Smooth muscle cell (in vitro differentiated cells): ENCODE data around the gene PLEKHG4. TPM values are rescaled to one million over a fixed set of nuclear protein-coding genes. Genes with fewer than 3 reads are reported as not detected.

Experiments
- DNase-seq: peaks from one replicate; lab custom pipeline; 2025; ENCODE audit not compliant: unreplicated experiment; lab: John Stamatoyannopoulos, UW
- H2AFZ ChIP-seq: fragments of 200-600 bp; sonication (generic); 2 replicates; pipeline ENCODE4 v1.6.0; 2016; ENCODE audit warnings: antibody characterized with exemption, low read depth, mild to moderate bottlenecking
- H3F3A ChIP-seq: fragments of 200-600 bp; sonication (generic); 2 replicates; pipeline ENCODE4 v1.6.0; 2017; ENCODE audit warnings: antibody characterized with exemption, low read depth
- H3K27ac ChIP-seq: fragments of 200-600 bp; sonication (generic); 2 replicates; pipeline ENCODE4 v1.5.1; 2016; ENCODE audit warnings: low read depth, mild to moderate bottlenecking
- H3K27me3 ChIP-seq: fragments of 200-600 bp; sonication (generic); 2 replicates; pipeline ENCODE4 v1.6.1; 2016; ENCODE audit warnings: low read depth, mild to moderate bottlenecking
- H3K36me3 ChIP-seq: fragments of 200-600 bp; sonication (generic); 2 replicates; pipeline ENCODE4 v1.5.1; 2016; ENCODE audit warnings: low read depth
- H3K4me1 ChIP-seq: fragments of 200-600 bp; sonication (generic); 2 replicates; pipeline ENCODE4 v1.5.1; 2016; ENCODE audit warnings: low read depth
- H3K4me2 ChIP-seq: fragments of 200-600 bp; sonication (generic); 2 replicates; pipeline ENCODE4 v1.6.0; 2016; ENCODE audit warnings: mild to moderate bottlenecking
- H3K4me3 ChIP-seq: fragments of 200-600 bp; sonication (generic); 2 replicates; pipeline ENCODE4 v1.5.1; 2016; ENCODE audit warnings: mild to moderate bottlenecking
- H3K79me2 ChIP-seq: fragments of 200-600 bp; sonication (generic); 2 replicates; pipeline ENCODE4 v1.6.0; 2016; ENCODE audit warnings: low read depth, mild to moderate bottlenecking
- H3K9ac ChIP-seq: fragments of 200-600 bp; sonication (generic); 2 replicates; pipeline ENCODE4 v1.6.0; 2016; ENCODE audit warnings: low read depth
- H3K9me3 ChIP-seq: fragments of 200-600 bp; sonication (generic); replicated peaks from 2 replicates; pipeline ENCODE4 v1.5.1; 2016; ENCODE audit warnings: low read depth
- H4K20me1 ChIP-seq: fragments of 200-600 bp; sonication (generic); 2 replicates; pipeline ENCODE4 v1.6.0; 2016; ENCODE audit warnings: low read depth
- WGBS: methylation state at CpG from one replicate; pipeline ENCODE4 v1.1.7; 2016; ENCODE audit warnings: low lambda C conversion rate; 5-methylcytosine and 5-hydroxymethylcytosine counted together
- polyA plus RNA-seq: library from polyadenylated mRNA; unstranded; fragments of >200 nt; fragmentation: Nextera tagmentation; extraction: Ambion mirVana; gene quantifications from 2 replicates; pipeline ENCODE4 v1.2.1, GENCODE V29; 2016
- total RNA-seq: library from RNA; depleted of rRNA; stranded (reverse); fragments of >200 nt; gene quantifications from 2 replicates; pipeline ENCODE4 v1.2.3, GENCODE V29; 2014
- TF ChIP-seq, protein P1 (sequence below): fragments of 200-600 bp; sonication (generic); IDR thresholded peaks from 2 replicates; pipeline ENCODE4 v1.5.1; 2017; ENCODE audit warnings: borderline replicate concordance, mild to moderate bottlenecking, antibody characterized with exemption; ENCODE audit not compliant: insufficient read depth, poor library complexity, severe bottlenecking

PLEKHG4 gene
- total and polyA plus RNA-seq, 2 experiments from 2014 or later = 2.7 to 27.0 TPM

DNA sequence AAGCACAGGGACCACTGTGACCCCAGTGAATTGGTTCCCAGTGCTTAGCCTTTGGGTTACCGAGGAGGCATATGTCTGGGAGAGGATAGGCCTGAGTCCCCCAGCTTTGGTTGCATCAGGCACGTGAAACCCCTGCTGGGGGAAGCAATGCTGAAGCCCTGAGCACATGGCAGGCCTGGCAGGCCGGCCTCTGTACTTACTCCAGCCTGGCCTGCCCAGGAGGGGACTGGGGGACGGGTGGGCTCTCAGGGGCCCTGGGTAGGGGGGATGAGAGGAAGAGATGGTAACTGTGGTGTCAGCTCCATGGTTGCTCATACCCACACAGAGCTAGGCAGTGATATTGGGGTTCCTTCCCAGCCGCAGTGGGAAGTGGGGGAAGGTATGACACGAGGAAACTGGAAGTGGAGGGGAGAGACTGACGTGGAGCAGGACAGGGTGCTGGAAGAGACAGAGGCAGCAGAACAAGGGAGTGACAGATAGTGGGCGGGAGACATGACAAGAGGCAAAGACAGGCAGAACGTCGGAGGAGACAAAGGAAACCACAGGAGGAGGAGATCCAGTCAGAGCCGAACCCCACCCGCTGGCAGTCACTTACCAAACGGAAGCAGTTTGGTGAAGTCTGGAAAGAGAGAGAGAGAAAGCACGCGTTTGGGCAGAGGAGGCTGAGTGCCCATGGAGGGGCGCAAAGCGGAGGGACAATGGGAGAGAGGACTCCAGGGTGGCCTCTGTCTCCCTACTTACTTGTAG, 43.3 kb upstream of the PLEKHG4 start:
- Histone ChIP-seq H3K9ac (no peak overlapping the region), H3K27ac (no peak overlapping the region), H4K20me1 (no peaks in the 10 kb centered on the region), H3K36me3 (no peaks in the 10 kb centered on the region), H3K27me3 (no peaks in the 10 kb centered on the region), H3K79me2 (no peaks in the 10 kb centered on the region), H3K4me3 (no peak overlapping the region), H3K4me2 (no peak overlapping the region), H3K4me1 (peaks cover 4% of the 10 kb centered on the region), H2AFZ (no peak overlapping the region), H3K9me3 (no peaks in the 10 kb centered on the region), H3F3A (peaks cover 15% of the 10 kb centered on the region)
- TF ChIP-seq, protein P1, sequence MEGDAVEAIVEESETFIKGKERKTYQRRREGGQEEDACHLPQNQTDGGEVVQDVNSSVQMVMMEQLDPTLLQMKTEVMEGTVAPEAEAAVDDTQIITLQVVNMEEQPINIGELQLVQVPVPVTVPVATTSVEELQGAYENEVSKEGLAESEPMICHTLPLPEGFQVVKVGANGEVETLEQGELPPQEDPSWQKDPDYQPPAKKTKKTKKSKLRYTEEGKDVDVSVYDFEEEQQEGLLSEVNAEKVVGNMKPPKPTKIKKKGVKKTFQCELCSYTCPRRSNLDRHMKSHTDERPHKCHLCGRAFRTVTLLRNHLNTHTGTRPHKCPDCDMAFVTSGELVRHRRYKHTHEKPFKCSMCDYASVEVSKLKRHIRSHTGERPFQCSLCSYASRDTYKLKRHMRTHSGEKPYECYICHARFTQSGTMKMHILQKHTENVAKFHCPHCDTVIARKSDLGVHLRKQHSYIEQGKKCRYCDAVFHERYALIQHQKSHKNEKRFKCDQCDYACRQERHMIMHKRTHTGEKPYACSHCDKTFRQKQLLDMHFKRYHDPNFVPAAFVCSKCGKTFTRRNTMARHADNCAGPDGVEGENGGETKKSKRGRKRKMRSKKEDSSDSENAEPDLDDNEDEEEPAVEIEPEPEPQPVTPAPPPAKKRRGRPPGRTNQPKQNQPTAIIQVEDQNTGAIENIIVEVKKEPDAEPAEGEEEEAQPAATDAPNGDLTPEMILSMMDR = no peak
- DNase-seq = no peak
- WGBS = 86% methylated on average over 16 of the region's 17 CpGs

DNA sequence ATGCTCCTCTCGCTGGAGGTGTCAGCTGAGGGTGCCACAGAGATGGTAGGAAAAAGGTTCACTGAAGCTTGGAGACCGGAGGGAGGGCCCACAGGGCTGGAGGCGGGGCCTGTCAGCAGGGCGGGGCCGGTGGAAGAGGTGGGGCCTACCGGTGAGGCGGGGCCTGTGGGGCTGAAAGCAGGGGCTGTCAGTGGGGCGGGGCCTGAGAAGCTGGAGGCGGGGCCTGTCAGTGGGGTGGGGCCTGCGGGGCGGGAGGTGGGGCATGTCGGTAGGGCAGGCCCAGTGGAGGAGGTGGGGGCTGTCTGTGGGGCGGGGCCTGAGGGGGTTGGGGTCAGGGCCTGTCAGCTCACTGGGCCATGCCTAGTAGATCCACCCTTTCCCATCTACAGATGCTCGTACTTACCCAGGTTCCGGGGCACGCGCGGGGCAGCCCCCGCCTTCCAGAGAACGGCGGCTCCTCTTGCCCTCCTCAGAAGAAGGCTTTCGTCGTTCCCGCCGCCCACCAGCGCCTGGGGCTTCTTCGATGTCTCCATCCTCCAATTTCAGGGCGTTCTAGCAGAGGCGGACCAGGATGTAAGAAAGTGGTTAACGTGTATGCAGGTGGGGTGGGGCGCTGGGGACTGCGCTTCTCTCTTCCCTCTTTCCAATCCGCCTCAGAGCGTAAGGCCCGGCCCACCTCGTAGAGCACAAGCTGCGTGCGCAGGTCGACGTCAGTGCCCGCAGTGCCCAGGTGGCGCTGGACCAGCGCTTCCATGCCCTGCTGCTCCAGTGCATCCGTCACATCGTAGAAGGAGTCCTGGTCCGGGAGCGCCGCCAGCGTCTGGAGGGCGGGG, 42.6 kb upstream of the PLEKHG4 start:
- H2AFZ ChIP-seq = no peak overlapping the region
- peaks cover 9% of the 10 kb centered on the region for H3K4me1 ChIP-seq
- H3F3A ChIP-seq = peaks cover 21% of the 10 kb centered on the region
- H3K27ac ChIP-seq = no peak overlapping the region
- H3K36me3 ChIP-seq = no peaks in the 10 kb centered on the region
- no peak overlapping the region for H3K4me2 ChIP-seq
- no peak overlapping the region for H3K9ac ChIP-seq
- WGBS = 87% methylated on average over 43 of the region's 50 CpGs
- H3K9me3 ChIP-seq = no peaks in the 10 kb centered on the region
- H3K79me2 ChIP-seq = no peaks in the 10 kb centered on the region
- H3K27me3 ChIP-seq = no peaks in the 10 kb centered on the region
- DNase-seq = no peak
- H3K4me3 ChIP-seq = no peak overlapping the region
- TF ChIP-seq, protein P1 = no peak
- no peaks in the 10 kb centered on the region for H4K20me1 ChIP-seq

DNA sequence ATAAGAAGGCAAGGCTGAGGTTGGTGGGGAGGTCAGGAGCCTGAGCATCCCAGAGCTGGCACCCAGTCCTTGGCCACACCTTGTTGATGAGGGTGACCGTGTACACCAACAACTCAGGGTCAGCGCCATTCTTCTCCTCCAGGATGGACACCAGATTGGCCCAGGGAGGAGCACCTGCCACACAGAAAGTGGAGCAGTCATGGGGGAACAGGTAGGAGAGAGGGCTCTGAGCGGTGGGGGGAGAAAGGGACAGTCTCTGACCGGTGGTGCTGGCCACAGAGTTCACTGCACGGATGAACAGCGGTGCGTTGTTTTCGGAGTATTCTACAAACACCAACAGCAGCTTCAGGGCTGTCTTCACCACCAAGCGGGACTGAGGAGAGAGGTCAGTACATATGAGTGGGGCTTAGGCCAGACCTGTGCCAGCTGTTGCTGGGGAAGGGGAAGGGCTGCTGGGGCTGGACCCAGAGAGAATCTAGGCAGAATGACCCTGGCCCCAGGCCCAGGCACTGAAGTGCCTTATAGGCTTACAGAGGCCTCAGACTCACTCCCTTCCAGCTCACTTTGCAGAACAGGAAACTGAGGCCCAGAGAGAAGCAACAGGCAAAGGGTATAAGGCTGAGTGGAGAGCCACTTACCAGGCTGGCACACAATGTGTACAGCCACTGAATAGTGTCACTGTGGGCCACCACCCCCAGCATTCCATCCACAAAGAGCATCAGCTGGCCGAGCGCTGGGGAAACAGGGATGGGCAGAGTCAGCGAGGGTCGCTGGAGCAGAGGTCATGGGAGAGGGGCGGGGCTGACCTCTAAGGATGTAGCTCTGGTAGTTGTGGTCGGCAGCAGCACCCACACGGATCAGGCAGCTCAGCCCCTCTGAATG, 41.7 kb upstream of the PLEKHG4 start:
- TF ChIP-seq, protein P1 = no peak
- peaks cover 29% of the 10 kb centered on the region for H3F3A ChIP-seq
- no peak for DNase-seq
- no peak overlapping the region for H3K4me3 ChIP-seq
- H3K79me2 ChIP-seq = peaks cover 5% of the 10 kb centered on the region
- no peak overlapping the region for H2AFZ ChIP-seq
- no peak overlapping the region for H3K27ac ChIP-seq
- 91% methylated on average over 16 of the region's 16 CpGs for WGBS
- H3K9me3 ChIP-seq = no peaks in the 10 kb centered on the region
- no peak overlapping the region for H3K9ac ChIP-seq
- no peaks in the 10 kb centered on the region for H4K20me1 ChIP-seq
- H3K36me3 ChIP-seq = no peaks in the 10 kb centered on the region
- no peak overlapping the region for H3K4me2 ChIP-seq
- H3K27me3 ChIP-seq = no peaks in the 10 kb centered on the region
- H3K4me1 ChIP-seq = peaks cover 10% of the 10 kb centered on the region
